Activated gamma-delta T cell treated with Interleukin-2 at 50 U/mL for 16 hours (primary cell): ENCODE measurements around the gene PNLIPRP1.

Experiments used
- DNase-seq: peaks from one replicate; pipeline ENCODE4 v3.0.0-alpha.2; 2020

The PNLIPRP1 gene

GRCh38 chr10:116602648-116603400 lies 12.1 kb downstream of the PNLIPRP1 start:
- no peak for DNase-seq

GRCh38 chr10:116606061-116606483 lies 15.3 kb downstream of the PNLIPRP1 start:
- no peak for DNase-seq

GRCh38 chr10:116607336-116607735 lies 16.6 kb downstream of the PNLIPRP1 start:
- DNase-seq = no peak

GRCh38 chr10:116608686-116609594 lies 18.2 kb downstream of the PNLIPRP1 start:
- no peak for DNase-seq

- DNase-seq = no peak
These were observed 19.8 kb downstream of the PNLIPRP1 start for GRCh38 chr10:116610443-116611152.

GRCh38 chr10:116611153-116611545 lies 20.4 kb downstream of the PNLIPRP1 start:
- DNase-seq = no peak

GRCh38 chr10:116612107-116612769 lies 21.5 kb downstream of the PNLIPRP1 start:
- DNase-seq = no peak

GRCh38 chr10:116613471-116613870 lies 22.7 kb downstream of the PNLIPRP1 start:
- DNase-seq = no peak

- DNase-seq = no peak
These were observed 24.0 kb downstream of the PNLIPRP1 start for GRCh38 chr10:116614796-116615195.

- no peak for DNase-seq
These were observed 24.5 kb downstream of the PNLIPRP1 start for GRCh38 chr10:116615199-116615776.

- DNase-seq = no peak
These were observed 30.0 kb downstream of the PNLIPRP1 start, which contains the start of gene PNLIPRP2 for GRCh38 chr10:116620423-116621400. Gene PNLIPRP2, plus strand, starts transcription at chr10:116620953.

- DNase-seq = no peak
These were observed 30.7 kb downstream of the PNLIPRP1 start for GRCh38 chr10:116621476-116621875.

GRCh38 chr10:116621934-116622655 lies 31.3 kb downstream of the PNLIPRP1 start:
- no peak for DNase-seq

- no peak for DNase-seq
These were observed 35.1 kb downstream of the PNLIPRP1 start for GRCh38 chr10:116625845-116626244.

GRCh38 chr10:116626815-116627214 lies 36.1 kb downstream of the PNLIPRP1 start:
- DNase-seq = no peak

GRCh38 chr10:116627386-116627933 lies 36.7 kb downstream of the PNLIPRP1 start:
- DNase-seq = no peak

- no peak for DNase-seq
These were observed 38.6 kb downstream of the PNLIPRP1 start for GRCh38 chr10:116629340-116629739.

GRCh38 chr10:116630020-116630419 lies 39.3 kb downstream of the PNLIPRP1 start:
- no peak for DNase-seq

- no peak for DNase-seq
These were observed 41.1 kb downstream of the PNLIPRP1 start for GRCh38 chr10:116631871-116632295.
